GM21390 (cell line): Measurements from ENCODE around the gene PACS2.

ENCODE experiments used
- ATAC-seq: cut with Tn5 transposase; IDR thresholded peaks from one replicate; pipeline ENCODE4 v1.9.1; 2021; ENCODE audit not compliant: unreplicated experiment

PACS2 gene

GRCh38 chr14:105367116-105368031 lies 52.8 kb downstream of the PACS2 start:
- ATAC-seq: no peak

- no peak for ATAC-seq
These were observed 53.5 kb downstream of the PACS2 start for GRCh38 chr14:105368032-105368417.

GRCh38 chr14:105368426-105368825 lies 53.9 kb downstream of the PACS2 start:
- ATAC-seq: no peak

- ATAC-seq: no peak
These were observed 54.5 kb downstream of the PACS2 start for GRCh38 chr14:105368910-105369652.

- ATAC-seq: no peak
These were observed 55.1 kb downstream of the PACS2 start for GRCh38 chr14:105369653-105370040.

- no peak for ATAC-seq
These were observed 59.8 kb downstream of the PACS2 start for GRCh38 chr14:105374389-105374788.

GRCh38 chr14:105375635-105376057 lies 61.1 kb downstream of the PACS2 start:
- ATAC-seq: no peak

- ATAC-seq: no peak
These were observed 62.2 kb downstream of the PACS2 start for GRCh38 chr14:105376521-105377440.

GRCh38 chr14:105377555-105378182 lies 63.1 kb downstream of the PACS2 start:
- ATAC-seq: no peak

GRCh38 chr14:105378199-105378598 lies 63.7 kb downstream of the PACS2 start:
- ATAC-seq: no peak

GRCh38 chr14:105378873-105379685 lies 64.5 kb downstream of the PACS2 start:
- ATAC-seq: no peak

- no peak for ATAC-seq
These were observed 65.4 kb downstream of the PACS2 start for GRCh38 chr14:105379946-105380345.

- no peak for ATAC-seq
These were observed 66.2 kb downstream of the PACS2 start for GRCh38 chr14:105380756-105381155.

- no peak for ATAC-seq
These were observed 67.1 kb downstream of the PACS2 start for GRCh38 chr14:105381446-105382342.

GRCh38 chr14:105382343-105383082 lies 68.0 kb downstream of the PACS2 start:
- no peak for ATAC-seq

- no peak for ATAC-seq
These were observed 68.7 kb downstream of the PACS2 start for GRCh38 chr14:105383083-105383730.

GRCh38 chr14:105384041-105384557 lies 69.6 kb downstream of the PACS2 start:
- no peak for ATAC-seq
